A549 (cell line): ENCODE data around the gene HOXD9. TPM values are rescaled to one million over a fixed set of nuclear protein-coding genes. Genes with fewer than 3 reads are reported as not detected.

ENCODE experiments used
- ATAC-seq, 2 experiments: fragments of 200-7000 bp in 1 of 2; fragments of >200 bp in 1 of 2; cut with Nextera tagmentation in 1 of 2; cut with Tn5 transposase in 1 of 2; 3 replicates each; pipeline versions ENCODE4 v1.8.0 to v1.9.1; 2018 to 2020; ENCODE audit warnings: mild to moderate bottlenecking in 1 of 2, moderate library complexity in 1 of 2
- CTCF ChIA-PET: fragments of 300-600 bp; sonication (Branson Sonifier 250); formaldehyde crosslinking; extraction: SDS; loops from one replicate; lab custom pipeline; 2021; ENCODE audit warnings: antibody characterized with exemption, inconsistent platforms; lab: Yijun Ruan, JAX
- POLR2A ChIA-PET: fragments of 350-600 bp; formaldehyde crosslinking; extraction: SDS; loops from one replicate; lab custom pipeline; 2021; ENCODE audit warnings: antibody characterized with exemption, inconsistent platforms; lab: Yijun Ruan, JAX
- DNase-seq, 2 experiments: peaks; one replicate each; pipeline versions ENCODE4 v3.0.0 to v3.0.0-alpha.2; 2011 to 2016; ENCODE audit warnings: low read depth in 1 of 2, low spot score in 1 of 2
- FAIRE-seq: peaks from 2 replicates; lab custom pipeline; 2011; peaks lifted over from hg19 to GRCh38; lab: Jason Lieb, UNC
- H3K27ac ChIP-seq, 2 experiments: fragments of >200 bp; sonication (Bioruptor Twin); formaldehyde crosslinking; 3 replicates each; pipeline ENCODE4 v1.5.1; 2016 to 2017
- H3K4me1 ChIP-seq: fragments of >200 bp; sonication (Bioruptor Twin); formaldehyde crosslinking; 3 replicates; pipeline ENCODE4 v1.6.1; 2016
- H3K4me2 ChIP-seq: fragments of >200 bp; sonication (Bioruptor Twin); formaldehyde crosslinking; 3 replicates; pipeline ENCODE4 v1.6.1; 2016
- H3K4me3 ChIP-seq: fragments of >200 bp; sonication (Bioruptor Twin); formaldehyde crosslinking; 3 replicates; pipeline ENCODE4 v1.5.1; 2016
- H3K9me3 ChIP-seq: fragments of >200 bp; sonication (Bioruptor Twin); formaldehyde crosslinking; 3 replicates; pipeline ENCODE4 v1.6.1; 2016
- BCL3 ChIP-seq: fragments of >200 bp; sonication (Bioruptor Twin); formaldehyde crosslinking; IDR thresholded peaks from 3 replicates; pipeline ENCODE4 v1.6.1; 2016
- BHLHE40 ChIP-seq: IDR thresholded peaks from 2 replicates; pipeline ENCODE4 v1.6.1; 2012; ENCODE audit warnings: low read depth, low read length, inconsistent platforms
- CBX2 ChIP-seq: fragments of 200-600 bp; sonication (generic); IDR thresholded peaks from 2 replicates; pipeline ENCODE4 v1.6.1; 2016; ENCODE audit warnings: low read depth, mild to moderate bottlenecking, borderline replicate concordance
- CHD2 ChIP-seq: fragments of 150-350 bp; IDR thresholded peaks from 2 replicates; pipeline ENCODE4 v1.6.1; 2014; ENCODE audit warnings: low read length; ENCODE audit not compliant: partially characterized antibody
- EHF ChIP-seq: fragments of 250-450 bp; sonication (Bioruptor Pico); IDR thresholded peaks from 2 replicates; pipeline ENCODE4 v1.5.0; 2020; ENCODE audit warnings: mild to moderate bottlenecking
- ELK1 ChIP-seq: fragments of 150-350 bp; IDR thresholded peaks from 2 replicates; pipeline ENCODE4 v1.6.1; 2014; ENCODE audit warnings: low read depth, mild to moderate bottlenecking, low read length
- EP300 ChIP-seq, 2 experiments: fragments of >200 bp; sonication (Bioruptor Twin); formaldehyde crosslinking; IDR thresholded peaks; 2 replicates in 1 of 2; 3 replicates in 1 of 2; pipeline ENCODE4 v1.6.1; 2016 to 2017
- FOSL2 ChIP-seq, 2 experiments: fragments of 450-650 bp in 1 of 2; fragments of >200 bp in 1 of 2; sonication (Bioruptor Twin) in 1 of 2; formaldehyde crosslinking; IDR thresholded peaks; 2 replicates each; pipeline versions ENCODE4 v1.5.0 to v1.6.1; 2016 to 2020; ENCODE audit warnings: mild to moderate bottlenecking in 1 of 2, moderate library complexity in 1 of 2
- FOXS1 ChIP-seq: fragments of 250-450 bp; sonication (Bioruptor Pico); IDR thresholded peaks from 2 replicates; pipeline ENCODE4 v1.5.0; 2020; ENCODE audit warnings: mild to moderate bottlenecking, moderate library complexity
- HDAC2 ChIP-seq: fragments of 200-600 bp; sonication (generic); IDR thresholded peaks from 2 replicates; pipeline ENCODE4 v1.6.1; 2016
- HES2 ChIP-seq: fragments of >200 bp; sonication (Bioruptor Twin); formaldehyde crosslinking; IDR thresholded peaks from 2 replicates; pipeline ENCODE4 v1.6.1; 2016
- HEYL ChIP-seq: fragments of 250-450 bp; sonication (Bioruptor Pico); IDR thresholded peaks from 2 replicates; pipeline ENCODE4 v1.8.0; 2021; ENCODE audit warnings: mild to moderate bottlenecking, moderate library complexity
- HMGXB4 ChIP-seq: fragments of 250-450 bp; sonication (Bioruptor Pico); IDR thresholded peaks from 2 replicates; pipeline ENCODE4 v1.5.0; 2021; ENCODE audit warnings: mild to moderate bottlenecking, moderate library complexity, borderline replicate concordance
- JUN ChIP-seq, 2 experiments: fragments of >200 bp; sonication (Bioruptor Twin); formaldehyde crosslinking; IDR thresholded peaks; 2 replicates in 1 of 2; 3 replicates in 1 of 2; pipeline ENCODE4 v1.6.1; 2016 to 2017
- JUNB ChIP-seq: fragments of >200 bp; sonication (Bioruptor Twin); formaldehyde crosslinking; IDR thresholded peaks from 2 replicates; pipeline ENCODE4 v1.6.1; 2016
- KDM5A ChIP-seq: fragments of 200-600 bp; sonication (generic); IDR thresholded peaks from 2 replicates; pipeline ENCODE4 v1.6.1; 2016; ENCODE audit warnings: antibody characterized with exemption, mild to moderate bottlenecking
- PHF8 ChIP-seq: fragments of 200-600 bp; sonication (generic); IDR thresholded peaks from 2 replicates; pipeline ENCODE4 v1.6.1; 2016; ENCODE audit warnings: low read depth, mild to moderate bottlenecking, antibody characterized with exemption, moderate library complexity, borderline replicate concordance
- POLR2AphosphoS2 ChIP-seq: conservative IDR thresholded peaks from 2 replicates; pipeline ENCODE4 v1.6.1; 2012; ENCODE audit warnings: low read length, improper control_type of control experiment, inconsistent platforms
- RAD21 ChIP-seq, 2 experiments: fragments of >200 bp in 1 of 2; sonication (Bioruptor Twin) in 1 of 2; formaldehyde crosslinking in 1 of 2; IDR thresholded peaks in 1 of 2; conservative IDR thresholded peaks in 1 of 2; 2 replicates in 1 of 2; 3 replicates in 1 of 2; pipeline ENCODE4 v1.6.1; 2012 to 2018; ENCODE audit warnings: inconsistent platforms in 1 of 2
- RARB ChIP-seq: fragments of 250-450 bp; sonication (Bioruptor Pico); IDR thresholded peaks from 2 replicates; pipeline ENCODE4 v1.8.0; 2021; ENCODE audit warnings: mild to moderate bottlenecking, moderate library complexity
- RFX5 ChIP-seq: fragments of 450-650 bp; IDR thresholded peaks from 2 replicates; pipeline ENCODE4 v1.7.1; 2014; ENCODE audit warnings: antibody characterized with exemption, mild to moderate bottlenecking, moderate library complexity
- RNF2 ChIP-seq: fragments of 200-600 bp; sonication (generic); IDR thresholded peaks from 2 replicates; pipeline ENCODE4 v1.6.1; 2016; ENCODE audit warnings: low read depth, mild to moderate bottlenecking, antibody characterized with exemption, moderate library complexity, borderline replicate concordance
- SREBF2 ChIP-seq: fragments of 450-650 bp; IDR thresholded peaks from 2 replicates; pipeline ENCODE4 v1.6.1; 2014; ENCODE audit warnings: mild to moderate bottlenecking, moderate library complexity
- TP53 ChIP-seq: fragments of 250-450 bp; sonication (Bioruptor Pico); IDR thresholded peaks from 2 replicates; pipeline ENCODE4 v1.5.0; 2021; ENCODE audit warnings: mild to moderate bottlenecking, moderate library complexity
- USF2 ChIP-seq: fragments of 450-650 bp; IDR thresholded peaks from 2 replicates; pipeline ENCODE4 v1.6.1; 2014; ENCODE audit warnings: antibody characterized with exemption
- ZFP36 ChIP-seq: fragments of 450-650 bp; IDR thresholded peaks from 2 replicates; pipeline ENCODE4 v1.6.1; 2014; ENCODE audit warnings: borderline replicate concordance; ENCODE audit not compliant: partially characterized antibody
- ZNF302 ChIP-seq: fragments of 250-450 bp; sonication (Bioruptor Pico); IDR thresholded peaks from 2 replicates; pipeline ENCODE4 v1.9.0; 2021; ENCODE audit warnings: inconsistent platforms, mild to moderate bottlenecking, moderate library complexity
- WGBS: methylation state at CpG from one replicate; pipeline ENCODE4 v1.1.6; 2017; ENCODE audit errors: missing lambda C conversion rate; 5-methylcytosine and 5-hydroxymethylcytosine counted together
- polyA minus RNA-seq: library from RNA; depleted of rRNA, polyadenylated mRNA; stranded (reverse); fragments of >200 nt; gene quantifications from 2 replicates; pipeline ENCODE4 v1.2.3, GENCODE V29; 2011; rRNA and poly(A)+ RNA removed
- polyA plus RNA-seq, 4 experiments: library from polyadenylated mRNA; depleted of rRNA in 3 of 4; stranded (reverse); fragments of >200 nt; fragmentation: RNase III in 1 of 4; extraction: RNeasy Plus Mini Kit Qiagen cat#74134 plus additional on column Dnase treatment in 1 of 4; gene quantifications; 2 replicates in 3 of 4; 3 replicates in 1 of 4; pipeline ENCODE4 v1.2.3, GENCODE V29; 2011 to 2017

The HOXD9 gene
- 0.34 and 0.45 TPM in 2 replicates for polyA plus RNA-seq (2011; rRNA removed)
- 0.30 and 0.47 TPM in 2 replicates for polyA plus RNA-seq (2012; cell fraction: cytosol; rRNA removed)
- polyA plus RNA-seq (2012; cell fraction: nucleus; rRNA removed): 8.3 and 8.7 TPM in 2 replicates
- 0.94 to 1.7 TPM (median 1.0 TPM) in 3 replicates for polyA plus RNA-seq (2017; fragmentation: RNase III; extraction: RNeasy Plus Mini Kit Qiagen cat#74134 plus additional on column Dnase treatment)
- polyA minus RNA-seq: not detected in 2 replicates

GRCh38 chr2:176122683-176123410, at the start of gene HOXD9:
Gene HOXD9 (plus strand): TSS chr2:176122719. CDS start chr2:176122769, 50 bp downstream.
- H3K4me3 ChIP-seq: no peak within 1 kb of the TSS
- ChIA-PET POLR2A (no interaction called here), CTCF (interaction anchor here (1.9 to 3.7 kb wide), 3 partner anchors 12 to 1026 kb away, joined by 12 to 13 read pairs (median 12); no protein-coding TSS in a partner anchor)
- H3K4me2 ChIP-seq: no peak within 1 kb of the TSS
- WGBS: 86% methylated on average over 37 of the region's 84 CpGs
- no peak within 1 kb of the TSS for H3K27ac ChIP-seq
- ATAC-seq (no peak), FAIRE-seq (no peak), DNase-seq (no peak)
- no peaks in the 10 kb centered on the region for H3K9me3 ChIP-seq
- H3K4me1 ChIP-seq: 0 out of 3 replicates have a peak, but pooled peaks cover 3% of the 10 kb centered on the region
- TF ChIP-seq SREBF2 (no peak), HES2 (no peak), PHF8 (no peak), USF2 (no peak), BCL3 (no peak), JUN (IDR thresholded peaks at IDR 0.05) (no peak), HEYL (CRISPR knock-in tag) (no peak), RNF2 (no peak), KDM5A (no peak), EHF (CRISPR knock-in tag) (no peak), RFX5 (no peak)

GRCh38 chr2:176072951-176073904, 49.3 kb upstream of the HOXD9 start:
- ATAC-seq (peak in 1 of 2 experiments; percentile 38; a peak in 3 of 6 replicates), FAIRE-seq (no peak), DNase-seq (no peak)
- Histone ChIP-seq H3K4me1 (no peaks in the 10 kb centered on the region), H3K4me2 (no peak overlapping the region), H3K9me3 (no peaks in the 10 kb centered on the region), H3K4me3 (no peak overlapping the region), H3K27ac (no peak overlapping the region)
- TF ChIP-seq BHLHE40 (no peak), HMGXB4 (no peak), ELK1 (no peak), RNF2 (no peak), CBX2 (no peak), RARB (CRISPR knock-in tag) (no peak), FOXS1 (CRISPR knock-in tag) (no peak), POLR2AphosphoS2 (no peak), HES2 (no peak), JUNB (no peak), EP300 (IDR thresholded peaks at IDR 0.05) (no peak), PHF8 (no peak), CHD2 (no peak), ZFP36 (no peak), ZNF302 (CRISPR knock-in tag) (no peak), RAD21 (conservative IDR thresholded peaks at IDR 0.05 in 1 of 2, IDR thresholded peaks at IDR 0.05 in 1 of 2) (no peak), HDAC2 (no peak), FOSL2 (IDR thresholded peaks at IDR 0.05) (no peak), FOSL2 (CRISPR knock-in tag; IDR thresholded peaks at IDR 0.05) (no peak), KDM5A (no peak), TP53 (CRISPR knock-in tag) (no peak)
- TF ChIP-seq, all 56 proteins: peak for 0
- ChIA-PET CTCF (interaction anchor here (0.6 to 1.3 kb wide), 3 partner anchors 61 to 706 kb away, joined by 3 to 4 read pairs (median 3); no protein-coding TSS in a partner anchor), POLR2A (no interaction called here)
- WGBS: 44% methylated on average over 29 of the region's 29 CpGs
